ENCODE measurements around the gene ENDOD1. TPM values are rescaled to one million over a fixed set of nuclear protein-coding genes. Genes with fewer than 3 reads are reported as not detected.
"Not testable (repeated sequence)": the region's sequence is repeated elsewhere in the genome, so short reads cannot be mapped to it uniquely, and the experiment has no call there.

The ENDOD1 gene
- total RNA-seq, 3 donors from 2014 or later (not counting 1 experiment from before 2014, with no cell fraction given), result 10.1 to 15.5 (median 14.0) TPM

DNA sequence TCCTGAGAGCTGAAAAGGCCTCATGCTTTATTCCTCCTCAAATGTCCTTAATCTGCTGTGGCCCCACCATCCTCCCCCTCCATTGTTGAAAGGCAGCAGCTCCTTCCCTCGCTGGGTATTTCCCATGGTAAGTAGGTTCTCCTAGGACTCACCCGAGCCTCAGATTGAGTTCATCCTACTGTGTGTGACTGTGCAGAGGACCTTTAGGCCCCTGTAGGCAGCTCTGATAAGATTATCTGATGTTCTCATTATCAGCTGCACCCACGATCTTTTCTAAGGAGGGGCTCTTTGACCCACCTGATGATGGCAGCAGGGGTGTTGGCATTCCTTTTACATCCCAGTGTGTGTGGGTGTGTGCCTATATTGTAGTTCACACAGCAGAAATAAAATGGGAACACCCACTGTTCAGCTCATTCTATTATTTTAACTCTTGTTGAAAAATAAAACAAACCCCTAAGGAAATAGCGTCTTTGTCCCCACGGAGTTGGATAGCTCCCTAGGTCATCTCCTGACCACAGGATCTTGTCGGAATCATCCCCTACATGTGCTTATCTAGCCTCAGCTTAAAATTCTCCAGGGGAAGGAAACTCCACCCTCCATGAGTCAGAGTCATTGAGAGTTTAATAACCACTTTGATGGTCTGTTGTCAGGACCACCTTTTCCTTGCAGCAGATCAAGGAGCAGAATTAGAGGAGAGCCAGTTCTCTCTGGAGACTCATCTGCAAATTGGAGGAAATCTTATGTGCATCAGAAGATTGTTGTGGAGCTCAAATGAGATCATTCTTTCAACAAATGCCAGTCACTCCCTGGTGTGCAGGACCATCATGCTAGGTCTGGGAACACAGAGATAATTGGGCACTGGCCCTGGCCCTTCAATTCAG lies 19.3 kb downstream of the ENDOD1 start:
- no peak overlapping the region for H3K4me3 ChIP-seq (ENCODE audit: low read length)
- H3K27me3 ChIP-seq (ENCODE audit: control insufficient read depth, insufficient read depth, low read length), result no peaks in the 10 kb centered on the region
- H3K9me3 ChIP-seq (ENCODE audit: control insufficient read depth, insufficient read depth, low read length), result no peaks in the 10 kb centered on the region
- Mint-ChIP-seq H3K27me3 (ENCODE audit: low read depth in 2 of 2) (no peaks in the 10 kb centered on the region), H3K9me3 (no peaks in the 10 kb centered on the region), H3K36me3 (no peaks in the 10 kb centered on the region), H3K4me1 (peaks cover 16 to 38% of the 10 kb centered on the region in 2 donors), H3K4me3 (no peak overlapping the region), H3K27ac (no peak overlapping the region)
- DNase-seq (no peak), ATAC-seq (no peak)
- TF ChIP-seq, protein P1, sequence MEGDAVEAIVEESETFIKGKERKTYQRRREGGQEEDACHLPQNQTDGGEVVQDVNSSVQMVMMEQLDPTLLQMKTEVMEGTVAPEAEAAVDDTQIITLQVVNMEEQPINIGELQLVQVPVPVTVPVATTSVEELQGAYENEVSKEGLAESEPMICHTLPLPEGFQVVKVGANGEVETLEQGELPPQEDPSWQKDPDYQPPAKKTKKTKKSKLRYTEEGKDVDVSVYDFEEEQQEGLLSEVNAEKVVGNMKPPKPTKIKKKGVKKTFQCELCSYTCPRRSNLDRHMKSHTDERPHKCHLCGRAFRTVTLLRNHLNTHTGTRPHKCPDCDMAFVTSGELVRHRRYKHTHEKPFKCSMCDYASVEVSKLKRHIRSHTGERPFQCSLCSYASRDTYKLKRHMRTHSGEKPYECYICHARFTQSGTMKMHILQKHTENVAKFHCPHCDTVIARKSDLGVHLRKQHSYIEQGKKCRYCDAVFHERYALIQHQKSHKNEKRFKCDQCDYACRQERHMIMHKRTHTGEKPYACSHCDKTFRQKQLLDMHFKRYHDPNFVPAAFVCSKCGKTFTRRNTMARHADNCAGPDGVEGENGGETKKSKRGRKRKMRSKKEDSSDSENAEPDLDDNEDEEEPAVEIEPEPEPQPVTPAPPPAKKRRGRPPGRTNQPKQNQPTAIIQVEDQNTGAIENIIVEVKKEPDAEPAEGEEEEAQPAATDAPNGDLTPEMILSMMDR (IDR thresholded peaks at IDR 0.05), result no peak
- WGBS (ENCODE audit: insufficient coverage), result 88% methylated on average over 6 of the region's 6 CpGs
- intact Hi-C loops (cut with micrococcal nuclease), result no loop called here
- H3K36me3 ChIP-seq (ENCODE audit: control insufficient read depth, insufficient read depth, low read length), result no peaks in the 10 kb centered on the region
- no peaks in the 10 kb centered on the region for H3K4me1 ChIP-seq (ENCODE audit: control insufficient read depth, insufficient read depth, low read length)
- H3K27ac ChIP-seq (ENCODE audit: low read length), result no peak overlapping the region

DNA sequence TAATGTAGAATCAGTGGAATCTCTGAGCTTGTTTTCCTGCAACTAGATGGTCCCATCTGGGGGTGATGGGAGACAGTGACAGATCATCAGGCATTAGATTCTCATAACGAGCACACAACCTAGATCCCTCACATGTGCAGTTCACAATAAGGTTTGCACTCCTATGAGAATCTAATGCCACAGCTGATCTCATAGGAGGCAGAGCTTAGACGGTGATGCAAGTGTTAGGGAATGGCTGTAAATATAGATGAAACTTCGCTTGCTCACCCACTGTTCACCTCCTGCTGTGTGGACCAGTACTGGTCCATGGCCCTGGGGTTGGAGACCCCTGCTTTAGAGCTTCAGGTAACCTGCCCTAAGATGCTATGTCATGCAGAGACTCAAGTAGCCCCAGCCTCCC lies 21.8 kb downstream of the ENDOD1 start:
- intact Hi-C loops (cut with micrococcal nuclease); H3K4me3 ChIP-seq (ENCODE audit: low read length); H3K36me3 ChIP-seq (ENCODE audit: control insufficient read depth, insufficient read depth, low read length); DNase-seq; H3K36me3 Mint-ChIP-seq; H3K27ac ChIP-seq (ENCODE audit: low read length); H3K27me3 Mint-ChIP-seq (ENCODE audit: low read depth in 2 of 2); H3K4me1 ChIP-seq (ENCODE audit: control insufficient read depth, insufficient read depth, low read length); H3K27ac Mint-ChIP-seq; H3K4me3 Mint-ChIP-seq; ATAC-seq; H3K9me3 Mint-ChIP-seq; H3K27me3 ChIP-seq (ENCODE audit: control insufficient read depth, insufficient read depth, low read length); H3K9me3 ChIP-seq (ENCODE audit: control insufficient read depth, insufficient read depth, low read length): not testable (repeated sequence)
- WGBS (ENCODE audit: insufficient coverage), result 97% methylated on average over 2 of the region's 3 CpGs
- peaks cover 10 to 31% of the 10 kb centered on the region in 2 donors for H3K4me1 Mint-ChIP-seq

DNA sequence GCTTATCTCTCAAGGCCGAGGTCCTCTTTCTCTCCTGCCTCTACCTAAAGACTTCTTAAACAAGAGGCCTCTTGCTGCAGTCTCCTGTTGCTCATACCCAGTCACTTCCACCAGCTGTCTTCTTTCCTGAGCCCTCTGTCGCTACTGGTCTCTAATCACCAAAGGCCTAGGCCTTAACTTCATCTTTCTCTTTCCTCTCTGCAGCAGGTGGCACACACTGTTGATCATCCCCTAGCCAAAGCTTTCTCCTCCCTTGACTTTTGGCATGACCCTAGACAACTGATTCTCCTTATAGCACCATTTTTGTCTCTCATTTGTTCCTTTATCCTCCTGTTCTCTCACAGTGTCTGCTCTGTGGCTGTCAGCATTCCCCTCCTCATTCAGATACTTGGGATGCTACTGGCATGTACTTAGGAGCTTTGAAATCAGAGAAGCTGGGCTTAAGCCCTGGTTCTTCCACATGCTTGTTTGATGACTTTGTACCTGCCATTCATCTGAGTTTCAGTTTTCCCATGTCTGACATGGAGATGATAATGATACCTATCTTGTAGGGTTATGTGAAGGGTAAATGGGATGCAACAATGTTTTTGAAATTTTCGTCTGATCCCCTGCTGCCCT lies 22.4 kb downstream of the ENDOD1 start:
- Mint-ChIP-seq H3K27ac (no peak overlapping the region), H3K9me3 (no peaks in the 10 kb centered on the region), H3K4me1 (peaks cover 8 to 31% of the 10 kb centered on the region in 2 donors), H3K4me3 (no peak overlapping the region), H3K36me3 (no peaks in the 10 kb centered on the region), H3K27me3 (ENCODE audit: low read depth in 2 of 2) (no peaks in the 10 kb centered on the region)
- Histone ChIP-seq H3K27ac (ENCODE audit: low read length) (no peak overlapping the region), H3K9me3 (ENCODE audit: control insufficient read depth, insufficient read depth, low read length) (no peaks in the 10 kb centered on the region), H3K36me3 (ENCODE audit: control insufficient read depth, insufficient read depth, low read length) (no peaks in the 10 kb centered on the region), H3K4me1 (ENCODE audit: control insufficient read depth, insufficient read depth, low read length) (no peaks in the 10 kb centered on the region), H3K27me3 (ENCODE audit: control insufficient read depth, insufficient read depth, low read length) (no peaks in the 10 kb centered on the region), H3K4me3 (ENCODE audit: low read length) (no peak overlapping the region)
- intact Hi-C loops (cut with micrococcal nuclease), result no loop called here
- whole genome bisulfite sequencing (ENCODE audit: insufficient coverage), result 87% methylated on average over 3 of the region's 3 CpGs
- TF ChIP-seq, protein P1 (IDR thresholded peaks at IDR 0.05), result no peak
- peak in 1 of 3 donors; percentile 7 for ATAC-seq
- no peak for DNase-seq

DNA sequence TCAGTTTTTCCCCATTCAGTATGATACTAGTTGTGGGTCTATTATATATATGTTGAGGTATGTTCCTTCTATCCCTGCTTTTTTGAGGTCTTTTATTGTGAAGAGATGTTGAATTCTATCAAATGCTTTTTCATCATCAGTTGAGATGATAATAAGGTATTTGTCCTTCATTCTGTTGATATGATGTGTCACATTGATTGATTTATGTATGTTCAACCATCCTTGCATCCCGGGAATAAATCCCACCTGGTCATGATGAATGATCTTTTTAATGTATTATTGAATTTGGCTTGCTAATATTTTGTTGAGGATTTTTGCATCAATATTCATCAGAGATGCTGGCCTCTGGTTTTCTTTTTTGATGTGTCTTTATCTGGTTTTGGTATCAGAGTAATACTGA lies 26.0 kb downstream of the ENDOD1 start:
- intact Hi-C loops (cut with micrococcal nuclease), result no loop called here
- no peaks in the 10 kb centered on the region for H3K36me3 Mint-ChIP-seq
- H3K27ac Mint-ChIP-seq, result no peak overlapping the region
- Histone ChIP-seq H3K27me3 (ENCODE audit: control insufficient read depth, insufficient read depth, low read length) (no peaks in the 10 kb centered on the region), H3K36me3 (ENCODE audit: control insufficient read depth, insufficient read depth, low read length) (no peaks in the 10 kb centered on the region), H3K4me1 (ENCODE audit: control insufficient read depth, insufficient read depth, low read length) (no peaks in the 10 kb centered on the region), H3K4me3 (ENCODE audit: low read length) (no peak overlapping the region), H3K9me3 (ENCODE audit: control insufficient read depth, insufficient read depth, low read length) (no peaks in the 10 kb centered on the region), H3K27ac (ENCODE audit: low read length) (no peak overlapping the region)
- H3K27me3 Mint-ChIP-seq (ENCODE audit: low read depth in 2 of 2), result no peaks in the 10 kb centered on the region
- ATAC-seq (no peak), DNase-seq (no peak)
- H3K4me3 Mint-ChIP-seq, result no peak overlapping the region
- TF ChIP-seq, protein P1 (IDR thresholded peaks at IDR 0.05), result no peak
- H3K4me1 Mint-ChIP-seq, result peaks cover 0 to 14% of the 10 kb centered on the region in 2 donors
- H3K9me3 Mint-ChIP-seq, result no peaks in the 10 kb centered on the region
- WGBS (ENCODE audit: insufficient coverage), result 100% methylated on average over 1 of the region's 1 CpG
